ENCODE results near the gene F13B. TPM values are rescaled to one million over a fixed set of nuclear protein-coding genes. Genes with fewer than 3 reads are reported as not detected.

The F13B gene
- total and polyA plus RNA-seq, 4 donors, result not detected

GRCh38 chr1:197021716-197022115 is 45.3 kb downstream of the F13B start:
- no peaks in the 10 kb centered on the region for H3K4me1 ChIP-seq (ENCODE audit: control insufficient read depth, insufficient read depth, low read length)
- H3K27ac ChIP-seq (ENCODE audit: low read depth, low read length), result no peak overlapping the region
- H3K36me3 ChIP-seq (ENCODE audit: control insufficient read depth, insufficient read depth, low read length), result no peaks in the 10 kb centered on the region
- 80% methylated on average over 1 of the region's 4 CpGs for WGBS (ENCODE audit: insufficient coverage)
- no peaks in the 10 kb centered on the region for H3K27me3 ChIP-seq (ENCODE audit: control insufficient read depth, insufficient read depth, low read length)
- H3K4me3 ChIP-seq (ENCODE audit: low read depth, low read length), result no peak overlapping the region
- H3K9me3 ChIP-seq (ENCODE audit: control insufficient read depth, insufficient read depth, low read length), result no peaks in the 10 kb centered on the region
- no peak for DNase-seq (ENCODE audit: low read depth in 4 of 6, low spot score in 6 of 6)

- Histone ChIP-seq H3K4me3 (ENCODE audit: low read depth, low read length) (no peak overlapping the region), H3K27me3 (ENCODE audit: control insufficient read depth, insufficient read depth, low read length) (no peaks in the 10 kb centered on the region), H3K4me1 (ENCODE audit: control insufficient read depth, insufficient read depth, low read length) (no peaks in the 10 kb centered on the region), H3K9me3 (ENCODE audit: control insufficient read depth, insufficient read depth, low read length) (no peaks in the 10 kb centered on the region), H3K36me3 (ENCODE audit: control insufficient read depth, insufficient read depth, low read length) (no peaks in the 10 kb centered on the region), H3K27ac (ENCODE audit: low read depth, low read length) (no peak overlapping the region)
- WGBS (ENCODE audit: insufficient coverage), result 75% methylated on average over 3 of the region's 8 CpGs
- peak in 1 of 6 donors; percentile 29 for DNase-seq (ENCODE audit: low read depth in 4 of 6, low spot score in 6 of 6)
These were observed 49.4 kb downstream of the F13B start for GRCh38 chr1:197017558-197018146.

GRCh38 chr1:197016751-197017150 is 50.3 kb downstream of the F13B start:
- no peaks in the 10 kb centered on the region for H3K4me1 ChIP-seq (ENCODE audit: control insufficient read depth, insufficient read depth, low read length)
- H3K9me3 ChIP-seq (ENCODE audit: control insufficient read depth, insufficient read depth, low read length), result no peaks in the 10 kb centered on the region
- no peak for DNase-seq (ENCODE audit: low read depth in 4 of 6, low spot score in 6 of 6)
- no CpG with 5 or more reads among the region's 1 CpG for WGBS (ENCODE audit: insufficient coverage)
- H3K36me3 ChIP-seq (ENCODE audit: control insufficient read depth, insufficient read depth, low read length), result no peaks in the 10 kb centered on the region
- H3K27ac ChIP-seq (ENCODE audit: low read depth, low read length), result no peak overlapping the region
- no peak overlapping the region for H3K4me3 ChIP-seq (ENCODE audit: low read depth, low read length)
- H3K27me3 ChIP-seq (ENCODE audit: control insufficient read depth, insufficient read depth, low read length), result no peaks in the 10 kb centered on the region

- Histone ChIP-seq H3K4me1 (ENCODE audit: control insufficient read depth, insufficient read depth, low read length) (no peaks in the 10 kb centered on the region), H3K36me3 (ENCODE audit: control insufficient read depth, insufficient read depth, low read length) (no peaks in the 10 kb centered on the region), H3K27ac (ENCODE audit: low read depth, low read length) (no peak overlapping the region), H3K4me3 (ENCODE audit: low read depth, low read length) (no peak overlapping the region), H3K9me3 (ENCODE audit: control insufficient read depth, insufficient read depth, low read length) (peaks cover 1% of the 10 kb centered on the region), H3K27me3 (ENCODE audit: control insufficient read depth, insufficient read depth, low read length) (no peaks in the 10 kb centered on the region)
- no peak for DNase-seq (ENCODE audit: low read depth in 4 of 6, low spot score in 6 of 6)
- WGBS (ENCODE audit: insufficient coverage), result 67% methylated on average over 2 of the region's 3 CpGs
These were observed 53.8 kb downstream of the F13B start for GRCh38 chr1:197013234-197013633.

DNA sequence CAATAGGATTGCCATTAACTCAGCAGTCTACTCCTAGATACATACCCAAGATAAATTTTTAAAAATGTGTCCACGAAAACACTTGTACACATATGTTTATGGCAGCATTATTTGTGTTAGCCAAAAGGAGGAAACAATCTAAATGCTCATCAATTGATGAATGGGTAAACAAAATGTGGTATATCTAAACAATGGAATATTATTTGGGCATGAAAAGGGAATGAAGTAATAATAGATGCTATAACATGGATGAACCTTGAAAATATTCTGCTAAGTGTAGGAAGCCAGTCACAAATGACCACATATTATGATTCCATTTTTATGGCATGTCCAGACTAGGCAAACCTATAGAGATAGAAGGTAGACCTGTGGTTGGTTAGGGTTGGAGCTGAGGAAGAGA is 55.4 kb downstream of the F13B start:
- Histone ChIP-seq H3K4me3 (ENCODE audit: low read depth, low read length) (no peak overlapping the region), H3K27me3 (ENCODE audit: control insufficient read depth, insufficient read depth, low read length) (no peaks in the 10 kb centered on the region), H3K27ac (ENCODE audit: low read depth, low read length) (no peak overlapping the region), H3K9me3 (ENCODE audit: control insufficient read depth, insufficient read depth, low read length) (peaks cover 1% of the 10 kb centered on the region), H3K4me1 (ENCODE audit: control insufficient read depth, insufficient read depth, low read length) (no peaks in the 10 kb centered on the region), H3K36me3 (ENCODE audit: control insufficient read depth, insufficient read depth, low read length) (no peaks in the 10 kb centered on the region)
- DNase-seq (ENCODE audit: low read depth in 4 of 6, low spot score in 6 of 6), result no peak
- no CpG with 5 or more reads among the region's 1 CpG for WGBS (ENCODE audit: insufficient coverage)

- DNase-seq (ENCODE audit: low read depth in 4 of 6, low spot score in 6 of 6), result no peak
- Histone ChIP-seq H3K4me1 (ENCODE audit: control insufficient read depth, insufficient read depth, low read length) (no peaks in the 10 kb centered on the region), H3K36me3 (ENCODE audit: control insufficient read depth, insufficient read depth, low read length) (no peaks in the 10 kb centered on the region), H3K27me3 (ENCODE audit: control insufficient read depth, insufficient read depth, low read length) (no peaks in the 10 kb centered on the region), H3K9me3 (ENCODE audit: control insufficient read depth, insufficient read depth, low read length) (peaks cover 1% of the 10 kb centered on the region), H3K27ac (ENCODE audit: low read depth, low read length) (no peak overlapping the region), H3K4me3 (ENCODE audit: low read depth, low read length) (no peak overlapping the region)
- WGBS (ENCODE audit: insufficient coverage), result 84% methylated on average over 2 of the region's 6 CpGs
These were observed 58.2 kb downstream of the F13B start for GRCh38 chr1:197008861-197009260.

DNA sequence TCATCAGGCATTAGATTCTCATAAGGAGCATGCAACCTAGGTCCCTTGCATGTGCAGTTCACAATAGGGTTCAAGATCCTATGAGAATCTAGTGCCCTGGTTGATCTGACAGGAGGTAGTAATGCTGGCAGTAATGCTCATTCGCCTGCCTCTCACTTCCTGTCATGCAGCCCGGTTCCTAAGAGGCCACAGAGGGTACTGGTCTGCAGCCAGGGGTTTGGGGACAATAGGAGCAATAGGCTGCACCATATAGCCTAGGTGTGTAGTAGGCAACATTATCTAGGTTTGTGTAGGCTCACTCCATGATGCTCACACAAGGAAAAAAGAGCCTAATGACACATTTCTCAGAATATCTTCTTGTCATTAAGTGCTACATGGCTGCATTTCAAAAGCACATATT is 63.9 kb downstream of the F13B start:
- Histone ChIP-seq H3K36me3 (ENCODE audit: control insufficient read depth, insufficient read depth, low read length) (no peaks in the 10 kb centered on the region), H3K4me1 (ENCODE audit: control insufficient read depth, insufficient read depth, low read length) (no peaks in the 10 kb centered on the region), H3K9me3 (ENCODE audit: control insufficient read depth, insufficient read depth, low read length) (no peaks in the 10 kb centered on the region), H3K27me3 (ENCODE audit: control insufficient read depth, insufficient read depth, low read length) (no peaks in the 10 kb centered on the region), H3K4me3 (ENCODE audit: low read depth, low read length) (no peak overlapping the region), H3K27ac (ENCODE audit: low read depth, low read length) (no peak overlapping the region)
- WGBS (ENCODE audit: insufficient coverage), result 78% methylated on average over 2 of the region's 2 CpGs
- no peak for DNase-seq (ENCODE audit: low read depth in 4 of 6, low spot score in 6 of 6)

DNA sequence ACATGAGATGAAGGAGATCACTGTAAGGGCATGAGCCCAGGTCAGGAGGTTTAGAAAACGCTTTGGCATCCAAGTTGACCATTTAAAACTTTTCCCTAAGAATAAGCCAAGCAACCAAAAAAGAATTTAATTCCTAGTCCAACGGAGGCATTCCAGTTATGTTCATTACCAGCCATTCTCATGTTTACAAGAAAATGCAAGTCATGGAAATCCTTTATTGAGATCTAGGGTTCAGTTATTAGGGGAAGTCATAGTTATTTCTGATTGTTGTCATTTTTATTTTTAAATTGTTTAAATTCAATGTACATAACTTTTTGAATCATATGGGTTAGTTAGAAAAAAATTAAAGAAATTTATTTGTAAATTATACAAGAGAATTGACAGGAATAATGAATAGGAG is 65.2 kb downstream of the F13B start:
- no peak overlapping the region for H3K27ac ChIP-seq (ENCODE audit: low read depth, low read length)
- no CpG with 5 or more reads among the region's 2 CpGs for WGBS (ENCODE audit: insufficient coverage)
- no peaks in the 10 kb centered on the region for H3K4me1 ChIP-seq (ENCODE audit: control insufficient read depth, insufficient read depth, low read length)
- no peaks in the 10 kb centered on the region for H3K27me3 ChIP-seq (ENCODE audit: control insufficient read depth, insufficient read depth, low read length)
- DNase-seq (ENCODE audit: low read depth in 4 of 6, low spot score in 6 of 6), result no peak
- no peaks in the 10 kb centered on the region for H3K36me3 ChIP-seq (ENCODE audit: control insufficient read depth, insufficient read depth, low read length)
- H3K4me3 ChIP-seq (ENCODE audit: low read depth, low read length), result no peak overlapping the region
- H3K9me3 ChIP-seq (ENCODE audit: control insufficient read depth, insufficient read depth, low read length), result no peaks in the 10 kb centered on the region

DNA sequence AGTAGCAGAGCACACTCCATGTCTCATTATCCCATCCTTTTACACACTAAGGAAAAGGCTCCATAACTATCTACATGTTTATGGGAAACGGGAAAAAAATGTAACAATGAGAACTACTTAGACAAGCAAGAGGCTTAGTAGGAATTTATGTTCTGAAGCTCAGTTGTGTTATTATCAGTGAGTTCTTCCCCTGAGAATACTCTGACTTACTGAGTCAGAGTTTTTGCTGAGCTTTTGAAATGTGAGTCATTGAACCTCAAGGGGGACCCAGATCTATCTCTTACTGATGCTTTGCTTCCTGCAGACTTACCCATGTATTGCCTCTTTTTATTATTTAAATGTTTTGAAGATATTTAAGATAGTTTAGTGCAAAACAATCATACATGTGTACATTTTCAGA is 69.6 kb downstream of the F13B start:
- no peaks in the 10 kb centered on the region for H3K9me3 ChIP-seq (ENCODE audit: control insufficient read depth, insufficient read depth, low read length)
- no peak overlapping the region for H3K4me3 ChIP-seq (ENCODE audit: low read depth, low read length)
- no peak overlapping the region for H3K27ac ChIP-seq (ENCODE audit: low read depth, low read length)
- H3K27me3 ChIP-seq (ENCODE audit: control insufficient read depth, insufficient read depth, low read length), result no peaks in the 10 kb centered on the region
- no CpG with 5 or more reads among the region's 1 CpG for WGBS (ENCODE audit: insufficient coverage)
- H3K4me1 ChIP-seq (ENCODE audit: control insufficient read depth, insufficient read depth, low read length), result no peaks in the 10 kb centered on the region
- no peak for DNase-seq (ENCODE audit: low read depth in 4 of 6, low spot score in 6 of 6)
- H3K36me3 ChIP-seq (ENCODE audit: control insufficient read depth, insufficient read depth, low read length), result no peaks in the 10 kb centered on the region

DNA sequence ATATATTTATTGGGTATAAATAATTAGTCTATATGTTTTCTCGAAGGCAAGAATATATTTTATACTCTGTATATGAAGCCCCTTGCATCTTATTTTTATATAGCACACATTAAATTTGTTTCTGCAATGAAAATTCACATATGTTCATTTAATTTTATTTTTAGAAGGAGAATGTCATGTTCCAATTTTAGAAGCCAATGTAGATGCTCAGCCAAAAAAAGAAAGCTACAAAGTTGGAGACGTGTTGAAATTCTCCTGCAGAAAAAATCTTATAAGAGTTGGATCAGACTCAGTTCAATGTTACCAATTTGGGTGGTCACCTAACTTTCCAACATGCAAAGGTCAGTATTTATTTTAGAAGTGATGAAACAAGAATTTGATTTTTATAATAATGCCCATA is 73.1 kb downstream of the F13B start:
- WGBS (ENCODE audit: insufficient coverage), result 100% methylated on average over 1 of the region's 2 CpGs

More for the DNA sequence above, 73.1 kb downstream of the F13B start:
- Histone ChIP-seq H3K9me3 (ENCODE audit: control insufficient read depth, insufficient read depth, low read length) (no peaks in the 10 kb centered on the region), H3K4me3 (ENCODE audit: low read depth, low read length) (no peak overlapping the region), H3K27ac (ENCODE audit: low read depth, low read length) (no peak overlapping the region), H3K4me1 (ENCODE audit: control insufficient read depth, insufficient read depth, low read length) (no peaks in the 10 kb centered on the region), H3K36me3 (ENCODE audit: control insufficient read depth, insufficient read depth, low read length) (no peaks in the 10 kb centered on the region), H3K27me3 (ENCODE audit: control insufficient read depth, insufficient read depth, low read length) (no peaks in the 10 kb centered on the region)
- peak in 1 of 6 donors; percentile 65 for DNase-seq (ENCODE audit: low read depth in 4 of 6, low spot score in 6 of 6)

Measured in spinal cord (tissue), 10 donors.